Brain microvascular endothelial cell (primary cell): ENCODE data around the gene FAM163A.

Source experiments
- DNase-seq: peaks from one replicate; pipeline ENCODE4 v3.0.0-alpha.2; 2020
- H3K27ac ChIP-seq: fragments of 250-450 bp; sonication (Bioruptor Pico); 2 replicates; pipeline ENCODE4 v1.5.1; 2020; ENCODE audit warnings: mild to moderate bottlenecking, moderate library complexity
- H3K27me3 ChIP-seq: fragments of 250-450 bp; sonication (Bioruptor Pico); replicated peaks from 2 replicates; pipeline ENCODE4 v1.5.1; 2020; ENCODE audit warnings: mild to moderate bottlenecking
- H3K36me3 ChIP-seq: fragments of 250-450 bp; sonication (Bioruptor Pico); replicated peaks from 2 replicates; pipeline ENCODE4 v1.5.1; 2020; ENCODE audit warnings: mild to moderate bottlenecking
- H3K4me3 ChIP-seq: 2 replicates; pipeline ENCODE4 v1.5.1; 2011; ENCODE audit warnings: low read depth, mild to moderate bottlenecking, control low read depth, low read length, moderate library complexity
- CTCF ChIP-seq: IDR thresholded peaks from 2 replicates; pipeline ENCODE4 v1.5.1; 2011; ENCODE audit warnings: low read depth, mild to moderate bottlenecking, moderate library complexity, low read length, control low read depth, inconsistent platforms; ENCODE audit errors: missing control alignments
- in situ Hi-C: cut with HindIII; loops from 2 replicates; pipeline ENCODE4 v1.10.0; 2017; ENCODE audit warnings: low sequenced_read_pairs, low pct_ligation_motif_present

FAM163A gene

GRCh38 chr1:179813626-179814545, 70.8 kb downstream of the FAM163A start:
- Histone ChIP-seq H3K27ac (no peak overlapping the region), H3K4me3 (no peak overlapping the region), H3K36me3 (no peaks in the 10 kb centered on the region), H3K27me3 (peaks cover 37% of the 10 kb centered on the region)
- no peak for DNase-seq
- TF ChIP-seq CTCF, result no peak
- in situ Hi-C loops, result loop anchor here (10.0 kb wide), 1 partner anchor 99 kb away; no protein-coding TSS in a partner anchor

- in situ Hi-C loops, result loop anchor here (10.0 kb wide), 1 partner anchor 100 kb away; no protein-coding TSS in a partner anchor
- Histone ChIP-seq H3K27ac (no peak overlapping the region), H3K4me3 (peak overlapping the region; percentile 45), H3K36me3 (no peaks in the 10 kb centered on the region), H3K27me3 (peaks cover 37% of the 10 kb centered on the region)
- no peak for DNase-seq
- no peak for TF ChIP-seq CTCF
Measured at GRCh38 chr1:179814546-179814838, 71.4 kb downstream of the FAM163A start.

DNA sequence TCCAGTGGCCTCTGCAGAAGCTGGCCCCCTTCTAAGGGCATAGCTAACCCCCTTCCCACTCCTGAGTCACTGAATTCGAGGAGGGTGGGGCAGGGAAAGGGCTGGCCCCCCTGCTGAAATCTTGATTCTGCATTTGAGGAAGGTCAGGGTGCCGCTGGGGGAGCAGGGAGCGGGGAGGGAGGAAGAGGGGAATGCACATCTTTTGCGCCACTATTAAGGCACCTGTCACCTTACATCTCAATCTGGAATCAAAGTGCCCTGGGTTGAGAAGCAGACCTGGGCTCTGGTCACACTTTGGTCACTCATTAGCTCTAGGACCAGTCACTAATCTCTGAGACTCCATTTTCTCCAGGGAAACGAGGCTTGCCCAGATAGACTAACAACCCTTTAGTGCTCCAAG, 72.5 kb downstream of the FAM163A start:
- Histone ChIP-seq H3K27me3 (peaks cover 30% of the 10 kb centered on the region), H3K27ac (no peak overlapping the region), H3K36me3 (no peaks in the 10 kb centered on the region), H3K4me3 (no peak overlapping the region)
- in situ Hi-C loops, result loop anchor here (10.0 kb wide), 1 partner anchor 101 kb away; no protein-coding TSS in a partner anchor
- no peak for DNase-seq
- no peak for TF ChIP-seq CTCF

DNA sequence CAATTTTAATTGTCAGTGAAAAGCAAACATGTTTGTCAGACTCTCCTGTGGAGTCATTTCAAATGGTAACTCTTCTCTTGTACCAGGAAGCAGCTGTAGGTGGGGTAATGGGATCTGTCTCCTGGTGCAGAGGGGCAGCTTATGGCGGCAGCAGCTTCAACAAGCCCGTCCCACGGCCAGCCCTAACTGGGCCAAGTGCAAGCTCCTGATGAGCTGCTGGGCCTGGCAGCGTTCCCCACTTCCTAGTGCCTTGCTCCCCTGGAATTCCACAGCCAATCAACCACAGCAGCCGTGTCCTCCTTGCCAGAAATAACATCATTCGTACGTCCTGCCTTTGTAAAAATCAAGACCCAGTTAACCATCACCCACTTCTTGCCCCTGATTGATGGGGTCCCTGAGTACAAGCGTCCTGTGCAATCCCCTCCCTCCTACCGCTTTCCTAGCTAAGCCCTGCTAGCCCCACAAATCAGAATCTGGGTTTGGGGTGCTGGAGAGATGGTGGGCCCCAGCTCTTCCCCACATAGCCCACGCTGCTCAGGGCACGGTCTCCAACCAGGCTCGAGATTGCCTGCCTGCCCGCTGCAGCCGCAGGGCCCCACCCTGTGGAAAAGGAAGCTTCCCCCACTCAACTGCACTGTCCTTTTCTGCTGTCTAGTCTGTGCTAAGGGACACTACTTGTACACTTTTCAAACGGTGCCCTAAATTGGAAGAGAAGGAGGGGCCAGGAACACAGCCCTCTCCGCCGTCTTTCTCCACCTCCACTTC, 73.3 kb downstream of the FAM163A start:
- DNase-seq, result no peak
- TF ChIP-seq CTCF, result no peak
- Histone ChIP-seq H3K27ac (no peak overlapping the region), H3K27me3 (peaks cover 24% of the 10 kb centered on the region), H3K4me3 (no peak overlapping the region), H3K36me3 (no peaks in the 10 kb centered on the region)
- in situ Hi-C loops, result loop anchor here (10.0 kb wide), 1 partner anchor 102 kb away; no protein-coding TSS in a partner anchor

DNA sequence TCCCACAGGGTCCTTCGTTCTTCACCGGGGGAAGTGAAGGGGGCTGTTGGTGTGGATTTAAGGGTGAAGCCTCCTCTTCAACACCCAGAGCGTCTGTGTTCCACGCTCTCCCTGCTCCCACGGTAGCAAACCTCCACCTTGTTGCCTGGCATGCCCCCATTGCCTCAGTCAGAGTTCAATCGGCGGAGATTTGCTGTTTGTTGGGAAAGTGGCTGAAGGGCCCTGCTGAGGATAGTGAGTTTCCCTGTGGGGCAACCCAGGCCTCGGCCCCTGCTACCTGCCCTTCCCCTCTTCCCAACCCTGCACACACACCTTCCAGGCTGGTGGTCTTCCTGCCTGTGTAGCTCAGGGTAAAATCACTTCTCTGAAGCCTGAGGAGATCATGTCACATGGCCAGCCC, 74.0 kb downstream of the FAM163A start:
- no peaks in the 10 kb centered on the region for H3K36me3 ChIP-seq
- no peak for TF ChIP-seq CTCF
- in situ Hi-C loops, result loop anchor here (10.0 kb wide), 1 partner anchor 102 kb away; no protein-coding TSS in a partner anchor

More for the DNA sequence above, 74.0 kb downstream of the FAM163A start:
- no peak for DNase-seq
- no peak overlapping the region for H3K27ac ChIP-seq
- H3K4me3 ChIP-seq, result no peak overlapping the region
- peaks cover 17% of the 10 kb centered on the region for H3K27me3 ChIP-seq
